ENCODE data around the gene SPEM3.
"Not testable (repeated sequence)": the region's sequence is repeated elsewhere in the genome, so short reads cannot be mapped to it uniquely, and the experiment has no call there.

- TF ChIP-seq ARNTL (CRISPR knock-in tag; IDR thresholded peaks at IDR 0.05; ENCODE audit: borderline replicate concordance, low read depth); PATZ1 (CRISPR knock-in tag; IDR thresholded peaks at IDR 0.05; ENCODE audit: borderline replicate concordance); TCF4 (CRISPR knock-in tag; IDR thresholded peaks at IDR 0.05; ENCODE audit: borderline replicate concordance); SNAI2 (CRISPR knock-in tag; IDR thresholded peaks at IDR 0.05); CREB5 (CRISPR knock-in tag; IDR thresholded peaks at IDR 0.05; ENCODE audit: low read depth); RARB (CRISPR knock-in tag; IDR thresholded peaks at IDR 0.05); CSRNP3 (CRISPR knock-in tag; IDR thresholded peaks at IDR 0.05); ZNF565 (CRISPR knock-in tag; conservative IDR thresholded peaks at IDR 0.05; ENCODE audit: low read depth); PPARA (CRISPR knock-in tag; IDR thresholded peaks at IDR 0.05; ENCODE audit: borderline replicate concordance); ZFP3 (CRISPR knock-in tag; IDR thresholded peaks at IDR 0.05); GLIS3 (CRISPR knock-in tag; IDR thresholded peaks at IDR 0.05); BACH2 (CRISPR knock-in tag; IDR thresholded peaks at IDR 0.05; ENCODE audit: borderline replicate concordance); OSR1 (CRISPR knock-in tag; IDR thresholded peaks at IDR 0.05): not testable (repeated sequence)
These were observed 52.6 kb downstream of the SPEM3 start, which contains the start of gene SLC35G6 for GRCh38 chr17:7481275-7481674.
